ENCODE results near the gene TMCC3.

Gene TMCC3

GRCh38 chr12:94525951-94526350 is 124.4 kb downstream of the TMCC3 start:
- peak; percentile 25 for DNase-seq (ENCODE audit: low spot score)
- TF ChIP-seq CTCF (IDR thresholded peaks at IDR 0.05; ENCODE audit: extremely low read depth, missing control alignments), result no peak

Measured in GM20000 (cell line).